Stimulated activated CD8-positive, alpha-beta memory T cell treated with anti-CD3 and anti-CD28 coated beads, Interleukin-7, amount 100 ng/mL, for 4 hours (primary cell): ENCODE data around the gene MAGEA9B.
"Not testable (repeated sequence)": the region's sequence is repeated elsewhere in the genome, so short reads cannot be mapped to it uniquely, and the experiment has no call there.

ENCODE experiments used
- DNase-seq, 2 donors: peaks; one replicate each; pipeline ENCODE4 v3.0.0-alpha.2; 2020; ENCODE audit warnings: low read depth in 2 of 2

The MAGEA9B gene

GRCh38 chrX:149571770-149572169 lies 15.5 kb downstream of the MAGEA9B start:
- no peak for DNase-seq

- no peak for DNase-seq
Measured at GRCh38 chrX:149570668-149571067, 16.6 kb downstream of the MAGEA9B start.

GRCh38 chrX:149569770-149570169 lies 17.5 kb downstream of the MAGEA9B start:
- no peak for DNase-seq

- no peak for DNase-seq
Measured at GRCh38 chrX:149568701-149569296, 18.5 kb downstream of the MAGEA9B start.

- DNase-seq = no peak
Measured at GRCh38 chrX:149567621-149568417, 19.4 kb downstream of the MAGEA9B start.

- DNase-seq = no peak
Measured at GRCh38 chrX:149563359-149563758, 23.9 kb downstream of the MAGEA9B start.

- not testable (repeated sequence) for DNase-seq
Measured at GRCh38 chrX:149555251-149555650, 32.0 kb downstream of the MAGEA9B start.

GRCh38 chrX:149551939-149552248 lies 35.4 kb downstream of the MAGEA9B start:
- not testable (repeated sequence) for DNase-seq

- not testable (repeated sequence) for DNase-seq
Measured at GRCh38 chrX:149551245-149551938, 35.9 kb downstream of the MAGEA9B start.

- DNase-seq = not testable (repeated sequence)
Measured at GRCh38 chrX:149550454-149550853, 36.8 kb downstream of the MAGEA9B start.

- DNase-seq = not testable (repeated sequence)
Measured at GRCh38 chrX:149549701-149550100, 37.6 kb downstream of the MAGEA9B start, which contains the start of gene HSFX3. Gene HSFX3 (minus strand): TSS chrX:149549924. CDS start chrX:149549852, 72 bp downstream.

GRCh38 chrX:149547782-149548181 lies 39.5 kb downstream of the MAGEA9B start:
- DNase-seq = not testable (repeated sequence)

- DNase-seq = not testable (repeated sequence)
Measured at GRCh38 chrX:149546962-149547361, 40.3 kb downstream of the MAGEA9B start.

GRCh38 chrX:149545545-149546543 lies 41.4 kb downstream of the MAGEA9B start:
- DNase-seq = not testable (repeated sequence)

- DNase-seq = no peak
Measured at GRCh38 chrX:149541521-149542047, 45.7 kb downstream of the MAGEA9B start.

GRCh38 chrX:149540621-149541520 lies 46.4 kb downstream of the MAGEA9B start, which contains the start of gene EOLA1:
Gene EOLA1 (plus strand): TSS chrX:149541012. CDS start chrX:149545631, 4,619 bp downstream.
- DNase-seq = peak; percentile 84 to 89

GRCh38 chrX:149540131-149540620 lies 47.1 kb downstream of the MAGEA9B start:
- DNase-seq = peak; percentile 84 to 88

- DNase-seq = peak; percentile 81 to 83
Measured at GRCh38 chrX:149539283-149540130, 47.8 kb downstream of the MAGEA9B start.

- DNase-seq = not testable (repeated sequence)
Measured at GRCh38 chrX:149537474-149537873, 49.8 kb downstream of the MAGEA9B start.
